Activated CD8-positive, alpha-beta T cell treated with anti-CD3 and anti-CD28 coated beads for 36 hours (primary cell): ENCODE results near the gene CTNNA2. TPM values are rescaled to one million over a fixed set of nuclear protein-coding genes. Genes with fewer than 3 reads are reported as not detected.

ENCODE experiments used
- ATAC-seq: fragments of 200-7000 bp; cut with Tn5 transposase; one replicate; pipeline ENCODE4 v1.10.0; 2021; ENCODE audit warnings: mild to moderate bottlenecking, moderate library complexity
- CTCF ChIA-PET: fragments of 350-600 bp; sonication (Branson Sonifier 250); formaldehyde crosslinking; loops from one replicate; lab custom pipeline; 2021; ENCODE audit warnings: antibody characterized with exemption; lab: Charles Lee
- POLR2A ChIA-PET: fragments of 350-600 bp; sonication (Branson Sonifier 250); formaldehyde crosslinking; loops from one replicate; lab custom pipeline; 2021; ENCODE audit warnings: antibody characterized with exemption; lab: Charles Lee
- DNase-seq: peaks from one replicate; pipeline ENCODE4 v3.0.0-alpha.2; 2020
- H3K27ac Mint-ChIP-seq: one replicate; pipeline ENCODE4 v1.8.0; 2021; ENCODE audit warnings: mild to moderate bottlenecking, mixed read lengths
- H3K27me3 Mint-ChIP-seq: one replicate; pipeline ENCODE4 v1.8.0; 2021; ENCODE audit warnings: mixed read lengths
- H3K36me3 Mint-ChIP-seq: one replicate; pipeline ENCODE4 v1.8.0; 2021; ENCODE audit warnings: low read depth, mixed read lengths
- H3K4me1 Mint-ChIP-seq: one replicate; pipeline ENCODE4 v1.8.0; 2021; ENCODE audit warnings: low read depth, mixed read lengths
- H3K4me3 Mint-ChIP-seq: one replicate; pipeline ENCODE4 v1.8.0; 2021; ENCODE audit warnings: mild to moderate bottlenecking, moderate library complexity, mixed read lengths
- H3K9me3 Mint-ChIP-seq: one replicate; pipeline ENCODE4 v1.8.0; 2021; ENCODE audit warnings: mixed read lengths
- CTCF ChIP-seq: fragments of 200-600 bp; IDR thresholded peaks from one replicate; pipeline ENCODE4 v1.8.0; 2022; ENCODE audit warnings: antibody characterized with exemption, mild to moderate bottlenecking
- intact Hi-C: fragments of 100-400 bp; cut with micrococcal nuclease; formaldehyde crosslinking; loops from one replicate; pipeline ENCODE4 v1.10.0; 2022
- total RNA-seq, 2 experiments: library from RNA; stranded (reverse); gene quantifications; one replicate each; pipeline ENCODE4 v1.2.3, GENCODE V29; 2021

CTNNA2 gene
- total RNA-seq, 2 experiments from 2014 or later, result not detected

DNA sequence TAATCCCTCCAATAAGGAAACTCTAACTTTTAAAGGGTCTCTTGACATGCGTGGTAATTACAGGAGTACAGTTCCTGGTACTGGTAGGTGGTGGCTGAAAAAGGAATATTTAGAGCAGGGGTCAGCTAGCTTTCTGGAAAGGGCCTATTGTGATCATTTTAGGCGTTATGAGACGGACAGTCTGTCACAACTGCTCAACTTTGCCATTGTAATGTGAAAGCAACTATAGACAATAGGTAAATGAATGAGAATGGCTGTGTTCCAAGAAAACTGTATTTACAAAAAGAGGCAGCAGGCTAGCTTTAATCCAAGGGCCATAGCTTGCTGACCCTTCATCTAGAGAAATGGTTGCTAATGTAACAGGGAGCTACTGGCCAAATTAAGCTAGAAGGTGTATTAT, 969.4 kb downstream of the CTNNA2 start:
- CTCF ChIA-PET, result no interaction called here
- no peaks in the 10 kb centered on the region for H3K36me3 Mint-ChIP-seq
- H3K27ac Mint-ChIP-seq, result no peak overlapping the region
- no peaks in the 10 kb centered on the region for H3K4me1 Mint-ChIP-seq
- no peak for DNase-seq
- TF ChIP-seq CTCF, result no peak
- no peak overlapping the region for H3K4me3 Mint-ChIP-seq
- H3K27me3 Mint-ChIP-seq, result no peaks in the 10 kb centered on the region
- no peak for ATAC-seq
- H3K9me3 Mint-ChIP-seq, result peaks cover 5% of the 10 kb centered on the region
- intact Hi-C loops, result no loop called here
- POLR2A ChIA-PET, result no interaction called here

- ChIA-PET CTCF (no interaction called here), POLR2A (no interaction called here)
- H3K4me3 Mint-ChIP-seq, result no peak overlapping the region
- TF ChIP-seq CTCF, result no peak
- no peak overlapping the region for H3K27ac Mint-ChIP-seq
- no peaks in the 10 kb centered on the region for H3K9me3 Mint-ChIP-seq
- H3K36me3 Mint-ChIP-seq, result no peaks in the 10 kb centered on the region
- no peaks in the 10 kb centered on the region for H3K27me3 Mint-ChIP-seq
- intact Hi-C loops, result no loop called here
- H3K4me1 Mint-ChIP-seq, result no peaks in the 10 kb centered on the region
- no peak for DNase-seq
- ATAC-seq, result no peak
These were observed 976.9 kb downstream of the CTNNA2 start for GRCh38 chr2:80489717-80490116.

GRCh38 chr2:80490964-80491363, 978.1 kb downstream of the CTNNA2 start:
- no peaks in the 10 kb centered on the region for H3K27me3 Mint-ChIP-seq
- no peak overlapping the region for H3K27ac Mint-ChIP-seq
- ATAC-seq (no peak), DNase-seq (no peak)
- no peaks in the 10 kb centered on the region for H3K9me3 Mint-ChIP-seq
- H3K4me3 Mint-ChIP-seq, result no peak overlapping the region
- intact Hi-C loops, result no loop called here
- H3K36me3 Mint-ChIP-seq, result no peaks in the 10 kb centered on the region
- ChIA-PET CTCF (no interaction called here), POLR2A (no interaction called here)
- H3K4me1 Mint-ChIP-seq, result no peaks in the 10 kb centered on the region
- TF ChIP-seq CTCF, result no peak

DNA sequence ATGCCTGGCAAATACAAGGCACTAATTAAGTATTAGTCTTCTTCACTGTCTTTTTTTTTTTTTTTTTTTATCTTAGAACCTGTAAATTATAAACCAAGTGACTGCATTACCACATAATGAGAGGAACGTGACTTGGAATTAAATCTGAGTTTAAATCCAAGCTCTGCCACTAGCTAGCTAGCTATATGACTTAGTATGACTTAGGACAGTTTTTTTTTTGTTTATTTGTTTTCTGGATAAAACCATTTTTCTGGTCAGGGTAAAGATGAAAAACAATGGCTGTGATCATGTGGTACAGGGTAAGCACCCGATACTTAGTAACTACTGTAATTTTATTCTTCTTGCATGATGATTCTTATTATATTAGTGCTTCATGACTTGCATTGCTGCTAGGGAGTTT, 983.5 kb downstream of the CTNNA2 start:
- Mint-ChIP-seq H3K4me1 (no peaks in the 10 kb centered on the region), H3K27ac (no peak overlapping the region), H3K9me3 (no peaks in the 10 kb centered on the region), H3K27me3 (no peaks in the 10 kb centered on the region), H3K36me3 (no peaks in the 10 kb centered on the region), H3K4me3 (no peak overlapping the region)
- CTCF ChIA-PET, result no interaction called here
- DNase-seq (no peak), ATAC-seq (no peak)
- POLR2A ChIA-PET, result no interaction called here
- intact Hi-C loops, result no loop called here
- TF ChIP-seq CTCF, result no peak

DNA sequence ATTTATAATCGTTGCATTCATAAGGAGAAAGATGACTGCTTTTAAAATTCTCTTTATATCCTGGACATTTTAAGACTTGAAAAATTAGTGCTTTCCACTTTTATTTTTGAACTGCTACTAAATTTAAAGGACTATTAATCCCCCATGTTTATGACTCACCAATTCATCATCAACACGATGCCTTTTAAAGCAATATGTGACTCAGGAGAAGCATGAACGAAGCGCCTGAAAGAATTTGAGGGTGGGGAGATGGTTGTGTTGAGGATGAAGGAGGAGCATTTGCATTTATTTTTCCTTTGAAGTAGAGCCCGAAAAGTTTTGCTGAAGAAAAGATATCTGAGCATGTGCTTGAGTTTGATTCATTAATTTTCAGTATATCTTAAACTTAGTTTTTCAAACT, 983.9 kb downstream of the CTNNA2 start:
- H3K27ac Mint-ChIP-seq, result no peak overlapping the region
- H3K4me3 Mint-ChIP-seq, result no peak overlapping the region
- no peaks in the 10 kb centered on the region for H3K9me3 Mint-ChIP-seq
- ChIA-PET POLR2A (no interaction called here), CTCF (no interaction called here)
- H3K27me3 Mint-ChIP-seq, result no peaks in the 10 kb centered on the region
- no peak for ATAC-seq
- intact Hi-C loops, result no loop called here
- no peak for TF ChIP-seq CTCF
- no peaks in the 10 kb centered on the region for H3K36me3 Mint-ChIP-seq
- H3K4me1 Mint-ChIP-seq, result no peaks in the 10 kb centered on the region
- DNase-seq, result no peak
